ENCODE results near the gene ANKRD45.

GRCh38 chr1:173573596-173573995, 96.1 kb downstream of the ANKRD45 start:
- no peak for TF ChIP-seq CTCF (IDR thresholded peaks at IDR 0.05; ENCODE audit: insufficient read depth, low read length)
- TF ChIP-seq POLR2AphosphoS5 (IDR thresholded peaks at IDR 0.05; ENCODE audit: low read depth), result no peak
- TF ChIP-seq GABPA (IDR thresholded peaks at IDR 0.05; ENCODE audit: low read depth), result no peak
- no peak for TF ChIP-seq REST (IDR thresholded peaks at IDR 0.05; ENCODE audit: insufficient replicate concordance, low read depth)

Measured in HL-60 (cell line).